A549 (cell line): ENCODE results near the gene PPM1H. TPM values are rescaled to one million over a fixed set of nuclear protein-coding genes. Genes with fewer than 3 reads are reported as not detected.
A peak's percentile ranks its signal among the peaks of the same experiment; 100 is the strongest.

ENCODE experiments used
- ATAC-seq, 2 experiments: fragments of 200-7000 bp in 1 of 2; fragments of >200 bp in 1 of 2; cut with Nextera tagmentation in 1 of 2; cut with Tn5 transposase in 1 of 2; 3 replicates each; pipeline versions ENCODE4 v1.8.0 to v1.9.1; 2018 to 2020; ENCODE audit warnings: mild to moderate bottlenecking in 1 of 2, moderate library complexity in 1 of 2
- CTCF ChIA-PET: fragments of 300-600 bp; sonication (Branson Sonifier 250); formaldehyde crosslinking; extraction: SDS; loops from one replicate; lab custom pipeline; 2021; ENCODE audit warnings: antibody characterized with exemption, inconsistent platforms; lab: Yijun Ruan, JAX
- POLR2A ChIA-PET: fragments of 350-600 bp; formaldehyde crosslinking; extraction: SDS; loops from one replicate; lab custom pipeline; 2021; ENCODE audit warnings: antibody characterized with exemption, inconsistent platforms; lab: Yijun Ruan, JAX
- DNase-seq, 2 experiments: peaks; one replicate each; pipeline versions ENCODE4 v3.0.0 to v3.0.0-alpha.2; 2011 to 2016; ENCODE audit warnings: low read depth in 1 of 2, low spot score in 1 of 2
- FAIRE-seq: peaks from 2 replicates; lab custom pipeline; 2011; peaks lifted over from hg19 to GRCh38; lab: Jason Lieb, UNC
- H3K27ac ChIP-seq, 2 experiments: fragments of >200 bp; sonication (Bioruptor Twin); formaldehyde crosslinking; 3 replicates each; pipeline ENCODE4 v1.5.1; 2016 to 2017
- H3K4me1 ChIP-seq: fragments of >200 bp; sonication (Bioruptor Twin); formaldehyde crosslinking; 3 replicates; pipeline ENCODE4 v1.6.1; 2016
- H3K4me2 ChIP-seq: fragments of >200 bp; sonication (Bioruptor Twin); formaldehyde crosslinking; 3 replicates; pipeline ENCODE4 v1.6.1; 2016
- H3K4me3 ChIP-seq: fragments of >200 bp; sonication (Bioruptor Twin); formaldehyde crosslinking; 3 replicates; pipeline ENCODE4 v1.5.1; 2016
- H3K9me3 ChIP-seq: fragments of >200 bp; sonication (Bioruptor Twin); formaldehyde crosslinking; 3 replicates; pipeline ENCODE4 v1.6.1; 2016
- BHLHE40 ChIP-seq: IDR thresholded peaks from 2 replicates; pipeline ENCODE4 v1.6.1; 2012; ENCODE audit warnings: low read depth, low read length, inconsistent platforms
- CBX8 ChIP-seq: fragments of 200-600 bp; sonication (generic); IDR thresholded peaks from 2 replicates; pipeline ENCODE4 v1.6.1; 2016
- CHD2 ChIP-seq: fragments of 150-350 bp; IDR thresholded peaks from 2 replicates; pipeline ENCODE4 v1.6.1; 2014; ENCODE audit warnings: low read length; ENCODE audit not compliant: partially characterized antibody
- EHMT2 ChIP-seq: fragments of 200-600 bp; sonication (generic); IDR thresholded peaks from 2 replicates; pipeline ENCODE4 v1.6.1; 2016; ENCODE audit warnings: antibody characterized with exemption, low read depth, mild to moderate bottlenecking, moderate library complexity
- EP300 ChIP-seq, 2 experiments: fragments of >200 bp; sonication (Bioruptor Twin); formaldehyde crosslinking; IDR thresholded peaks; 2 replicates in 1 of 2; 3 replicates in 1 of 2; pipeline ENCODE4 v1.6.1; 2016 to 2017
- ESRRA ChIP-seq: fragments of 150-350 bp; IDR thresholded peaks from 2 replicates; pipeline ENCODE4 v1.6.1; 2014; ENCODE audit warnings: mild to moderate bottlenecking, low read length, borderline replicate concordance
- FOSB ChIP-seq: fragments of 250-450 bp; sonication (Bioruptor Pico); IDR thresholded peaks from 2 replicates; pipeline ENCODE4 v1.5.0; 2020; ENCODE audit warnings: mild to moderate bottlenecking, moderate library complexity
- FOXS1 ChIP-seq: fragments of 250-450 bp; sonication (Bioruptor Pico); IDR thresholded peaks from 2 replicates; pipeline ENCODE4 v1.5.0; 2020; ENCODE audit warnings: mild to moderate bottlenecking, moderate library complexity
- HDAC2 ChIP-seq: fragments of 200-600 bp; sonication (generic); IDR thresholded peaks from 2 replicates; pipeline ENCODE4 v1.6.1; 2016
- HOXA7 ChIP-seq: fragments of 250-450 bp; sonication (Bioruptor Pico); IDR thresholded peaks from 2 replicates; pipeline ENCODE4 v1.5.0; 2020; ENCODE audit warnings: mild to moderate bottlenecking, moderate library complexity
- HOXB5 ChIP-seq: fragments of 250-450 bp; sonication (Bioruptor Pico); IDR thresholded peaks from 2 replicates; pipeline ENCODE4 v1.5.0; 2020; ENCODE audit warnings: mild to moderate bottlenecking, moderate library complexity
- JUN ChIP-seq, 2 experiments: fragments of >200 bp; sonication (Bioruptor Twin); formaldehyde crosslinking; IDR thresholded peaks; 2 replicates in 1 of 2; 3 replicates in 1 of 2; pipeline ENCODE4 v1.6.1; 2016 to 2017
- KDM1A ChIP-seq: fragments of 200-600 bp; sonication (generic); IDR thresholded peaks from 2 replicates; pipeline ENCODE4 v1.6.1; 2016; ENCODE audit warnings: low read depth, mild to moderate bottlenecking
- MAFK ChIP-seq: fragments of 450-650 bp; IDR thresholded peaks from 2 replicates; pipeline ENCODE4 v1.6.1; 2014; ENCODE audit not compliant: partially characterized antibody
- NR3C1 ChIP-seq: fragments of >200 bp; sonication (Bioruptor Twin); formaldehyde crosslinking; IDR thresholded peaks from 3 replicates; pipeline ENCODE4 v1.6.1; 2017
- RCOR1 ChIP-seq: fragments of 150-350 bp; IDR thresholded peaks from 2 replicates; pipeline ENCODE4 v1.6.1; 2014; ENCODE audit warnings: antibody characterized with exemption, low read length, low read depth
- SMC3 ChIP-seq: fragments of >200 bp; sonication (Bioruptor Twin); formaldehyde crosslinking; IDR thresholded peaks from 3 replicates; pipeline ENCODE4 v1.6.1; 2018; ENCODE audit warnings: inconsistent platforms
- SREBF2 ChIP-seq: fragments of 450-650 bp; IDR thresholded peaks from 2 replicates; pipeline ENCODE4 v1.6.1; 2014; ENCODE audit warnings: mild to moderate bottlenecking, moderate library complexity
- ZC3H11A ChIP-seq: fragments of 450-650 bp; IDR thresholded peaks from 2 replicates; pipeline ENCODE4 v1.6.1; 2014; ENCODE audit warnings: antibody characterized with exemption, mild to moderate bottlenecking
- WGBS: methylation state at CpG from one replicate; pipeline ENCODE4 v1.1.6; 2017; ENCODE audit errors: missing lambda C conversion rate; 5-methylcytosine and 5-hydroxymethylcytosine counted together
- polyA plus RNA-seq, 4 experiments: library from polyadenylated mRNA; depleted of rRNA in 3 of 4; stranded (reverse); fragments of >200 nt; fragmentation: RNase III in 1 of 4; extraction: RNeasy Plus Mini Kit Qiagen cat#74134 plus additional on column Dnase treatment in 1 of 4; gene quantifications; 2 replicates in 3 of 4; 3 replicates in 1 of 4; pipeline ENCODE4 v1.2.3, GENCODE V29; 2011 to 2017
- TF ChIP-seq, protein P1 (sequence below): fragments of >200 bp; sonication (Bioruptor Twin); formaldehyde crosslinking; IDR thresholded peaks from 3 replicates; pipeline ENCODE4 v1.6.1; 2016
- TF ChIP-seq, protein P2 (sequence below): IDR thresholded peaks from 2 replicates; pipeline ENCODE4 v1.6.1; 2012; ENCODE audit warnings: low read depth, borderline replicate concordance
- TF ChIP-seq, protein P3 (sequence below): fragments of 250-450 bp; sonication (Bioruptor Pico); IDR thresholded peaks from 2 replicates; pipeline ENCODE4 v1.5.0; 2020; ENCODE audit warnings: low read depth, mild to moderate bottlenecking, moderate library complexity
- TF ChIP-seq, protein P4 (sequence below): fragments of 200-600 bp; sonication (generic); IDR thresholded peaks from 2 replicates; pipeline ENCODE4 v1.6.1; 2016; ENCODE audit warnings: antibody characterized with exemption, mild to moderate bottlenecking, moderate library complexity
- TF ChIP-seq, protein P5 (sequence below): IDR thresholded peaks from 2 replicates; pipeline ENCODE4 v1.6.1; 2012

The PPM1H gene
- polyA plus RNA-seq, 2 of the 4 experiments (the other 2 are of a cell fraction): 7.8 TPM

DNA sequence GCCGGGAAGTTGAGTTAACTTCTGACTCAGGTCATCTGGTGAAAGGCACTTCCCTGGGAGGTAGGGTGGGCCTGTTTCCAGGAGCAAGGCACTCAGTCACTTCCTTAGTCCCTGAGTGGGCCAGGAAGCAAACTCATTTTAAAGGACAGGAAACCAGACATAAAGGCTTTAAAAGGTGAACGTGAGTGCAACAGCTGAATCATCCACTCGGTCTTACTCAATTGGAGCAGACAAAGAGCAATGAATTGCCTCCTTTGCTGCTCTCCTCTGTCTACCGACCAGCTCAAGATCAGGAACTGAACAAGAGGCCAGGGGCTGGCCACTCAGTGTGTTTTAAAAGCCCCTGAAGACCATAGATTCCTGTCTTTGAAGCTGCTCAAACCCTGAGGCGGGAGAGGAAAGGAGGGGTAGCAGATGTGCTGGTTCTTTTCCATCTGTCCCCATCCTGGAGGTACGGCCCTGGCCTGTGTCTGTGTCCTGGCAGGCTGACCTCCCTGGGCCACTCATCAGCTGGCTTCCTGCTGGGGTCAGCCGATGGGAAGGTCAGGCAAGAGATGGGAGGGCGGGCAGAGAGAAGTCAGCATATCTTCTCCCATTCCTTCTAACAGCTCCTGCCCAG, 148.9 kb downstream of the PPM1H start (continued):
- TF ChIP-seq, protein P1, sequence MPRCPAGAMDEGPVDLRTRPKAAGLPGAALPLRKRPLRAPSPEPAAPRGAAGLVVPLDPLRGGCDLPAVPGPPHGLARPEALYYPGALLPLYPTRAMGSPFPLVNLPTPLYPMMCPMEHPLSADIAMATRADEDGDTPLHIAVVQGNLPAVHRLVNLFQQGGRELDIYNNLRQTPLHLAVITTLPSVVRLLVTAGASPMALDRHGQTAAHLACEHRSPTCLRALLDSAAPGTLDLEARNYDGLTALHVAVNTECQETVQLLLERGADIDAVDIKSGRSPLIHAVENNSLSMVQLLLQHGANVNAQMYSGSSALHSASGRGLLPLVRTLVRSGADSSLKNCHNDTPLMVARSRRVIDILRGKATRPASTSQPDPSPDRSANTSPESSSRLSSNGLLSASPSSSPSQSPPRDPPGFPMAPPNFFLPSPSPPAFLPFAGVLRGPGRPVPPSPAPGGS: peak; percentile 75; the same call in 1 of the 3 replicates
- TF ChIP-seq RCOR1: no peak
- peak; percentile 43; the same call in 2 of the 3 replicates for TF ChIP-seq SMC3
- TF ChIP-seq, protein P2, sequence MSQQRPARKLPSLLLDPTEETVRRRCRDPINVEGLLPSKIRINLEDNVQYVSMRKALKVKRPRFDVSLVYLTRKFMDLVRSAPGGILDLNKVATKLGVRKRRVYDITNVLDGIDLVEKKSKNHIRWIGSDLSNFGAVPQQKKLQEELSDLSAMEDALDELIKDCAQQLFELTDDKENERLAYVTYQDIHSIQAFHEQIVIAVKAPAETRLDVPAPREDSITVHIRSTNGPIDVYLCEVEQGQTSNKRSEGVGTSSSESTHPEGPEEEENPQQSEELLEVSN: no peak
- no peak for TF ChIP-seq ZC3H11A
- TF ChIP-seq EHMT2: no peak
- no peak for TF ChIP-seq HDAC2
- no peak for TF ChIP-seq NR3C1
- no peak for TF ChIP-seq ESRRA

DNA sequence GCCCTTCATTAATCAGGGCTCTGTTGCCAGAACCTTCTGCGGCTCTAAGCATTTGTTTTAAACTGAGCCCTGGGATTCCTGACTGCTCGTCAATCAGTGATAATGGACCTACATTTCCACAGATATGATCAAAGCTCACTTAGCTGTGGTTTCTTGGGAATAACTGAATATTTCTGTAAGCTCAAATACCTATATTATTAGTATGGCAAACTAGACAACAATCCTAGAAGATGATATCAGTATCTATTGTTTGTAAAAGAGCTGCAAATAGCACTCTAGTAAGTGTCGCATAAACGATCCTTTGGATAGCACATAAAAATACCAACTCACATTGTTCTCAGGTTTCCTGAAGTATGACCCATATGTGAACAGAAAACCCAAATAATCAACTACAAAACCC, 150.4 kb downstream of the PPM1H start:
- FAIRE-seq: no peak
- TF ChIP-seq KDM1A: no peak
- TF ChIP-seq HOXB5 (CRISPR knock-in tag): no peak
- no peak for TF ChIP-seq FOSB (CRISPR knock-in tag)
- TF ChIP-seq, protein P3, sequence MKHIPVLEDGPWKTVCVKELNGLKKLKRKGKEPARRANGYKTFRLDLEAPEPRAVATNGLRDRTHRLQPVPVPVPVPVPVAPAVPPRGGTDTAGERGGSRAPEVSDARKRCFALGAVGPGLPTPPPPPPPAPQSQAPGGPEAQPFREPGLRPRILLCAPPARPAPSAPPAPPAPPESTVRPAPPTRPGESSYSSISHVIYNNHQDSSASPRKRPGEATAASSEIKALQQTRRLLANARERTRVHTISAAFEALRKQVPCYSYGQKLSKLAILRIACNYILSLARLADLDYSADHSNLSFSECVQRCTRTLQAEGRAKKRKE (CRISPR knock-in tag): no peak
- TF ChIP-seq SREBF2: no peak
- no peak for TF ChIP-seq CHD2
- no peak for TF ChIP-seq JUN (IDR thresholded peaks at IDR 0.05)
- no peak for TF ChIP-seq ESRRA
- TF ChIP-seq HOXA7 (CRISPR knock-in tag): no peak
- TF ChIP-seq, protein P2: no peak
- no peak for TF ChIP-seq ZC3H11A
- TF ChIP-seq, all 56 proteins: peak for 0
- H3K4me1 ChIP-seq: peaks cover 63% of the 10 kb centered on the region
- H3K27ac ChIP-seq: peak overlapping the region; percentile 91 to 94
- CTCF ChIA-PET: interaction anchor here (0.6 to 2.8 kb wide), 6 partner anchors 9 to 283 kb away, joined by 3 to 14 read pairs (median 4); no protein-coding TSS in a partner anchor
- ATAC-seq (no peak), DNase-seq (no peak)
- H3K4me3 ChIP-seq: no peak overlapping the region
- no peak overlapping the region for H3K4me2 ChIP-seq
- POLR2A ChIA-PET: interaction anchor here (0.6 to 2.7 kb wide), 3 partner anchors 46 to 181 kb away, joined by 3 to 27 read pairs (median 3); no protein-coding TSS in a partner anchor
- no peaks in the 10 kb centered on the region for H3K9me3 ChIP-seq
- 81% methylated on average over 4 of the region's 4 CpGs for WGBS

DNA sequence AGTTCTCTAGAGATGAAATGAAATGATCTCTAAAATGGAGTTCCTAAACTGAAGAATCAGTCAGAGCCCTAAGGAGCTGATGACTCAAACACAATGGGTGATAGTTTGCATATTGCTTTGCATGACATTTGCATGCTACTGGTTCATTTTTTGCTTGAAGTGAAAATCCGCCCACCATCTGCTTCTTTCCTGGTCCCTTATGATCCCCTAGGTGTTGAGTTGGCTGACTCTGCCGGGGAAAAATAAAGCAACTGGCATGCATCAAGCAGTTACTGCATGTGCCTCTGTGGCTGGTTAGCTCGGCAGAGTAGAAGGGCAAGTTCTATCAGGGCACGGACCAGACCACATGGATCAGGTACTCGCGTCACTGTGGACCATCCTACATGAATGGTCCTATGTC, 151.1 kb downstream of the PPM1H start:
- peak overlapping the region; percentile 91 to 94 for H3K27ac ChIP-seq
- WGBS: 93% methylated on average over 6 of the region's 6 CpGs
- CTCF ChIA-PET: interaction anchor here (1.0 to 2.8 kb wide), 3 partner anchors 10 to 151 kb away, joined by 3 to 14 read pairs (median 4); no protein-coding TSS in a partner anchor
- no peak for ATAC-seq
- no peak overlapping the region for H3K4me2 ChIP-seq
- FAIRE-seq: no peak
- TF ChIP-seq CBX8 (no peak), BHLHE40 (no peak), EP300 (IDR thresholded peaks at IDR 0.05) (no peak), MAFK (no peak), JUN (IDR thresholded peaks at IDR 0.05) (no peak), CHD2 (no peak), SMC3 (no peak), EHMT2 (no peak), FOXS1 (CRISPR knock-in tag) (no peak)
- TF ChIP-seq, protein P4, sequence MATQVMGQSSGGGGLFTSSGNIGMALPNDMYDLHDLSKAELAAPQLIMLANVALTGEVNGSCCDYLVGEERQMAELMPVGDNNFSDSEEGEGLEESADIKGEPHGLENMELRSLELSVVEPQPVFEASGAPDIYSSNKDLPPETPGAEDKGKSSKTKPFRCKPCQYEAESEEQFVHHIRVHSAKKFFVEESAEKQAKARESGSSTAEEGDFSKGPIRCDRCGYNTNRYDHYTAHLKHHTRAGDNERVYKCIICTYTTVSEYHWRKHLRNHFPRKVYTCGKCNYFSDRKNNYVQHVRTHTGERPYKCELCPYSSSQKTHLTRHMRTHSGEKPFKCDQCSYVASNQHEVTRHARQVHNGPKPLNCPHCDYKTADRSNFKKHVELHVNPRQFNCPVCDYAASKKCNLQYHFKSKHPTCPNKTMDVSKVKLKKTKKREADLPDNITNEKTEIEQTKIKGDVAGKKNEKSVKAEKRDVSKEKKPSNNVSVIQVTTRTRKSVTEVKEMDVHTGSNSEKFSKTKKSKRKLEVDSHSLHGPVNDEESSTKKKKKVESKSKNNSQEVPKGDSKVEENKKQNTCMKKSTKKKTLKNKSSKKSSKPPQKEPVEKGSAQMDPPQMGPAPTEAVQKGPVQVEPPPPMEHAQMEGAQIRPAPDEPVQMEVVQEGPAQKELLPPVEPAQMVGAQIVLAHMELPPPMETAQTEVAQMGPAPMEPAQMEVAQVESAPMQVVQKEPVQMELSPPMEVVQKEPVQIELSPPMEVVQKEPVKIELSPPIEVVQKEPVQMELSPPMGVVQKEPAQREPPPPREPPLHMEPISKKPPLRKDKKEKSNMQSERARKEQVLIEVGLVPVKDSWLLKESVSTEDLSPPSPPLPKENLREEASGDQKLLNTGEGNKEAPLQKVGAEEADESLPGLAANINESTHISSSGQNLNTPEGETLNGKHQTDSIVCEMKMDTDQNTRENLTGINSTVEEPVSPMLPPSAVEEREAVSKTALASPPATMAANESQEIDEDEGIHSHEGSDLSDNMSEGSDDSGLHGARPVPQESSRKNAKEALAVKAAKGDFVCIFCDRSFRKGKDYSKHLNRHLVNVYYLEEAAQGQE: no peak
- TF ChIP-seq, protein P5, sequence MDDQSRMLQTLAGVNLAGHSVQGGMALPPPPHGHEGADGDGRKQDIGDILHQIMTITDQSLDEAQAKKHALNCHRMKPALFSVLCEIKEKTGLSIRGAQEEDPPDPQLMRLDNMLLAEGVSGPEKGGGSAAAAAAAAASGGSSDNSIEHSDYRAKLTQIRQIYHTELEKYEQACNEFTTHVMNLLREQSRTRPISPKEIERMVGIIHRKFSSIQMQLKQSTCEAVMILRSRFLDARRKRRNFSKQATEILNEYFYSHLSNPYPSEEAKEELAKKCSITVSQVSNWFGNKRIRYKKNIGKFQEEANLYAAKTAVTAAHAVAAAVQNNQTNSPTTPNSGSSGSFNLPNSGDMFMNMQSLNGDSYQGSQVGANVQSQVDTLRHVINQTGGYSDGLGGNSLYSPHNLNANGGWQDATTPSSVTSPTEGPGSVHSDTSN: no peak
- no peaks in the 10 kb centered on the region for H3K9me3 ChIP-seq
- H3K4me1 ChIP-seq: peaks cover 63% of the 10 kb centered on the region
- DNase-seq: no peak
- POLR2A ChIA-PET: no interaction called here
- no peak overlapping the region for H3K4me3 ChIP-seq
